Small intestine (tissue), 7 donors: ENCODE measurements around the gene BFSP1. TPM values are rescaled to one million over a fixed set of nuclear protein-coding genes. Genes with fewer than 3 reads are reported as not detected.

Source experiments
- DNase-seq, 2 donors: peaks; one replicate each; pipeline versions ENCODE4 v3.0.0 to v3.0.0-alpha.2; 2013
- FAIRE-seq: peaks from 2 replicates; lab custom pipeline; 2012; peaks lifted over from hg19 to GRCh38; lab: Jason Lieb, UNC
- H3K27ac ChIP-seq, 3 donors: one replicate each; pipeline ENCODE4 v1.5.1; 2013; ENCODE audit warnings: low read length in 2 of 3, mild to moderate bottlenecking in 2 of 3, control low read depth in 1 of 3, inconsistent platforms in 1 of 3, low read depth in 1 of 3, moderate library complexity in 1 of 3
- H3K27me3 ChIP-seq, 3 donors: one replicate each; pipeline ENCODE4 v1.6.1; 2013; ENCODE audit warnings: low read length in 3 of 3, inconsistent platforms in 1 of 3; ENCODE audit not compliant: control insufficient read depth in 3 of 3, insufficient read depth in 3 of 3
- H3K36me3 ChIP-seq, 3 donors: one replicate each; pipeline ENCODE4 v1.6.1; 2013; ENCODE audit warnings: low read length in 3 of 3, inconsistent platforms in 1 of 3, low read depth in 1 of 3, mild to moderate bottlenecking in 1 of 3, moderate library complexity in 1 of 3; ENCODE audit not compliant: control insufficient read depth in 3 of 3, insufficient read depth in 2 of 3
- H3K4me1 ChIP-seq, 3 donors: one replicate each; pipeline ENCODE4 v1.6.1; 2013; ENCODE audit warnings: low read length in 2 of 3, inconsistent platforms in 1 of 3, low read depth in 1 of 3, mild to moderate bottlenecking in 1 of 3, moderate library complexity in 1 of 3; ENCODE audit not compliant: control insufficient read depth in 3 of 3, insufficient read depth in 2 of 3
- H3K4me3 ChIP-seq, 3 donors: one replicate each; pipeline ENCODE4 v1.5.1; 2013; ENCODE audit warnings: low read length in 3 of 3, control low read depth in 1 of 3, inconsistent platforms in 1 of 3, low read depth in 1 of 3, mild to moderate bottlenecking in 1 of 3, moderate library complexity in 1 of 3
- H3K9me3 ChIP-seq, 2 donors: one replicate each; pipeline ENCODE4 v1.6.1; 2013; ENCODE audit warnings: low read depth in 1 of 2, low read length in 1 of 2; ENCODE audit not compliant: control insufficient read depth in 2 of 2, insufficient read depth in 1 of 2
- WGBS, 3 donors: extraction: QIAGEN DNeasy Blood & Tissue Kit; methylation state at CpG; one replicate each; pipeline ENCODE4 v1.1.7; 2013; 5-methylcytosine and 5-hydroxymethylcytosine counted together
- polyA plus RNA-seq, 4 donors: library from polyadenylated mRNA; stranded (reverse) in 3 of 4; unstranded in 1 of 4; fragments of 200-250 nt in 3 of 4; fragments of 120-200 nt in 1 of 4; gene quantifications; one replicate each; pipeline versions ENCODE4 v1.2.1 to v1.2.3, GENCODE V29; 2013
- donor health status: healthy with polysubstance abuse.
- donor health status: control.
- donor health status: control.
- donor health status: Bipolar disorder and iron deficiency.
- donor health status: healthy.

The BFSP1 gene
- polyA plus RNA-seq, 4 donors: 0.49 to 0.65 TPM; not detected in 2

DNA sequence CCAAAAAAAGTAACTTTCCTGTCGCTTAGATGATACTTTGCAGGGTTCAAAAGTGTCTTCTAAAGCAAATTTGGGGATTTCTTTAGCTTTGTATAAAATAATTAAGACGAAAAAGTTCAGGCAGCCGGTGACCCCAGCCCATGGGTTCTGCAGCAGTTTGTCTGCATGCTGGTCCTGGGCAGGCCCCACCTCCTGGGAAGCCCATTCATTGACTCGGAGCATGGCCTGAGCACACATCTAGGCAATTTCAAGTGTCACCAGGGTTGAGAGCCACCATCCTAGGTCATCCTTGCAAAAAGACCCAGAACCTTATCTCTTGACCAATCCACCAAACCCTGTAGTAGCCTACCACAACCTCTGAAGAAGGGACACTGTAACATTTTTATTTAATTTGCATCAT is 20.6 kb downstream of the BFSP1 start:
- Histone ChIP-seq H3K4me1 (no peaks in the 10 kb centered on the region), H3K27ac (no peak overlapping the region), H3K4me3 (no peak overlapping the region), H3K9me3 (no peaks in the 10 kb centered on the region), H3K27me3 (peaks cover 0 to 1% (median 0%) of the 10 kb centered on the region in 3 donors), H3K36me3 (no peaks in the 10 kb centered on the region)
- DNase-seq (no peak), FAIRE-seq (no peak)
- WGBS, 3 donors: 68 to 83% (median 80%) methylated on average over 4 of the region's 4 CpGs

DNA sequence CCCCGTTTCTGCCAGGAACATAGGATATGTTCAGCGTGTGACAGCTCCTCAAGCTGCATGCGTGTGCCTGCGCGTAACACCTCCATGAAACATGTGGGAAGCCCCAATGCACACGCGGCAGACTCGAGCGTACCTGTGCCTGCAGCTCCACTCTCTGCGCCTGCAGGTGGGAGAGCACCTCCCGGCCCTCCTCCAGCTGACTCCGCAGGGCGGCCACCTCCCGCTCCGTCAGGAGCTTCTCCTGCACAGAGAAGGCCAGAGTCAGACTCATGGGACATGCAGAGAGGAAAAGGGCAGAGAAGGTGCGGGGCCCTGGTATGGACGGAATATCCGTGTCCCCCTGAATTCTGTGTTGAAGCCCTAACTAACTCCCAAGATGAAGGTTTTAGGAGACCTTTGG is 22.4 kb downstream of the BFSP1 start:
- Histone ChIP-seq H3K4me1 (peaks cover 0 to 6% (median 0%) of the 10 kb centered on the region in 3 donors), H3K36me3 (no peaks in the 10 kb centered on the region), H3K27me3 (peaks cover 0 to 2% (median 0%) of the 10 kb centered on the region in 3 donors), H3K9me3 (no peaks in the 10 kb centered on the region), H3K4me3 (no peak overlapping the region), H3K27ac (no peak overlapping the region)
- FAIRE-seq (no peak), DNase-seq (no peak)
- WGBS, 3 donors: 90 to 96% (median 94%) methylated on average over 18 of the region's 18 CpGs

DNA sequence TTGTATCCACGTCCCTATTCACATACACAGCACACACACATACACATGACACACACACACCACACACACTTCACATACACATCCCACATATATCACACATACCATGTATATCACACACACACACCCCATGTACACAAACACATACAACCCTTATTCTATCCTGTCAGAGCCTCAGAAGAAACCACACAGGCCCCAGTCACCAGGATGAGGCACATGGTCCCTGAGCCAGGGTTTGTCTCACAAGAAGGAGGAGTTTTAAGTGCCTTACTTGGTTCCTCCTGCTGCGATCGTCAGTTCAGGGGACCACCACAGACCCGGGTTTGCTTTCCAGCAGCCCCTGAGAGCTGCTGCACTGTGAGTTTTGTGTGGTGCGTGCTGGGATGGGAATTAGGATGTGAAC is 23.6 kb downstream of the BFSP1 start:
- FAIRE-seq: no peak

DNA sequence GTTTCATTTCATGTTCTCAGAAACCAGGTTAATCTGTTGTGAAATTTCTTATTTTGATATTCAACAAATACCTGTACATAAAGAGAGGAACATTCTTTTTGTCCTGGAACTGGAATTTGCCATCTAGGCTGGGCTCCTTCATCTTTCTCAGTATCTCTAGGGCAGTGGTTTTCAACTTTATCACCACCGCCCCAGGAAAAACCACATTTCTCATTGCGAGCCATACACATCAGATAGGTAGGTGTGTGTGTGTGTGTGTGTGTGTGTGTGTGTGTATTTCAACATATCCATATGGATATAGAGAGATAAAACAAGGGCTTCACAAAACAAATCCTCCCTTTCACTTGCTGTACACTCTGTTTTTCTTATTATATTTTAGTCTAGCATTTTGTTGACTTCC is 24.1 kb downstream of the BFSP1 start:
- Histone ChIP-seq H3K4me3 (no peak overlapping the region), H3K36me3 (no peaks in the 10 kb centered on the region), H3K27ac (no peak overlapping the region), H3K9me3 (no peaks in the 10 kb centered on the region), H3K4me1 (peaks cover 0 to 6% (median 0%) of the 10 kb centered on the region in 3 donors), H3K27me3 (peaks cover 0 to 2% (median 0%) of the 10 kb centered on the region in 3 donors)
- no peak for FAIRE-seq
- DNase-seq: no peak
- 65 to 78% (median 78%) methylated on average over 2 of the region's 2 CpGs for WGBS, 3 donors

More for the DNA sequence above, 23.6 kb downstream of the BFSP1 start:
- Histone ChIP-seq H3K9me3 (no peaks in the 10 kb centered on the region), H3K27me3 (peaks cover 0 to 2% (median 0%) of the 10 kb centered on the region in 3 donors), H3K4me3 (no peak overlapping the region), H3K36me3 (no peaks in the 10 kb centered on the region), H3K4me1 (peaks cover 0 to 6% (median 0%) of the 10 kb centered on the region in 3 donors), H3K27ac (no peak overlapping the region)
- 88 to 92% (median 90%) methylated on average over 5 of the region's 5 CpGs for WGBS, 3 donors
- DNase-seq: no peak

DNA sequence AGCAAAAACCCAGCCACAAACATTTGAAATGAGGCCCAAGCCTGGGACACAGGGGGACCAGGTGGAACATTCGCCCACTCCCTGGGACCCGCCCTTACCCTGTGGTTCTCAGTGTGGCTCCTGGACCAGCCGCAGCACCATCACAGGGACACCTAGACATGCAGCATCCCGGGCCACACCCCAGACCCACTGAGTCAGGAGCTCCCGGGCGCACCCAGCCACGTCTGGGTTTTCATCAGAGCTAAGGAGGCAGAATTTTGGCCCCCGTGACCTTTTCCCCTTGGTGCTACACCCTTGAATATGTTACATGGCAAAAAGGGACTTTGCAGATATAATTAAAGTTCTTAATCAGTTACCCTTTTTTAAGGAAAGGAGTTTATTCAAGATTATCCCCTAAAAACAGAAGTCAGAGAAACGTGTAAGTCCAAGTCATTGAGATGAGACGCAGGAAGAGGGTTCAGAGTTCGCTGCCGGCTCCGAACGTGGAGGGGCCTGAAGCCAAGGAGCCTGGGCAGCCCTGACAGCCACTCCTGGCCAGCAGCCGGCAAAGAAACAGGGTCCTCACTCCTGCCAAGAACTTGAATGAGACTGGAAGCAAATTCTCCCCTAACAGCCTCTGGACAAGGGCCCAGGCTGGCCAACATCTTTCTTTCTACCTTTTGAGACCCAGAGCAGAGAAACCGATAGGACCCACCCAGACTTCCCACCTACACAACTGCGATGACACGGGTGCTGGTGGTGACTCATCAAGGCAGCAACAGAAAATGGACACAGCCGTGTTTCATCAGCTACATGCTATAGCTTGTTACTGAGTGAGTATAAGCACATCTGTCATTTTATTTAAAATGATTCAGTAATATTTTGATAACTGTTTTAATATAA is 25.3 kb downstream of the BFSP1 start:
- 58 to 67% (median 65%) methylated on average over 19 of the region's 19 CpGs for WGBS, 3 donors
- peaks cover 0 to 6% (median 0%) of the 10 kb centered on the region in 3 donors for H3K4me1 ChIP-seq
- no peaks in the 10 kb centered on the region for H3K9me3 ChIP-seq
- DNase-seq (peak in 1 of 2 donors; percentile 8), FAIRE-seq (no peak)
- no peaks in the 10 kb centered on the region for H3K36me3 ChIP-seq
- peak overlapping the region in 1 of 3 donors; percentile 44 for H3K4me3 ChIP-seq
- no peak overlapping the region for H3K27ac ChIP-seq
- H3K27me3 ChIP-seq: peaks cover 0 to 2% (median 0%) of the 10 kb centered on the region in 3 donors

DNA sequence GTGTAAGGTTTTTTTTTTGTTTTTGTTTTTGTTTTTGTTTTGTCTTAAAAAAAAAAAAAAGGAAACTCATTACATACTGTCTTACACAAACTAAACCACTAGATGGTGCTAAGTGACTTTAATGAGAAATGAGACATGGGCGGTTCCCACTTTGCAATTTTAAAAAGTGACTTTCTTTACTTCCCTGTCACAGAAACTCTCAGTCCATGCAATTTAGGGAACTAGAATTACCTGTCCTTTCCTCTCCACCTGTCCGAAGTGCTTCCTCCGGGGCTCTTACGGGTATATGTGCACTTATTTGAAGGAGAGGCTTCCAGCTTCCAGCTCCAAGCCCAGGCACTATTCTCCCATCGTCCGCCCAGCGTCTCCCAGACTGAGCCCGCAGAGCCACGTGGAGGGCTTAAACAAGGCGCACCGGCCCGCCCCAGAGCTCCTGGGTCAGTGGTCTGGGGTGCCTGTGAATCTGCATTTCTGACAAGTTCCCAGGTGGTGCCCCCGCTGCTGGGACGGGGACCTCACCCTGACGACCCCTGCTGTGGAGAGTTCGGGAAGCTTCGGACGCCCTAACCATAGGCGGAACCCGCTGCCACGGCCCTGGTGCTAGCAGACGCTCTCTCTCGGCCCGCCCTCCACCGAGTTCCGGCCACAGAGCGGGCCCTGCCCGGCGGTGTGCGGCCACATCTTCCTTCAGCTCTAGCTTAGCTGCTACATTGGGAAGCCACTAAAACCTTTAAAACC is 26.1 kb downstream of the BFSP1 start:
- H3K27ac ChIP-seq: no peak overlapping the region
- DNase-seq: peak; percentile 67 to 69
- no peaks in the 10 kb centered on the region for H3K9me3 ChIP-seq
- H3K27me3 ChIP-seq: peaks cover 0 to 2% (median 0%) of the 10 kb centered on the region in 3 donors
- H3K4me3 ChIP-seq: peak overlapping the region; percentile 26 to 44 (median 36)
- peaks cover 0 to 6% (median 0%) of the 10 kb centered on the region in 3 donors for H3K4me1 ChIP-seq
- FAIRE-seq: peak; percentile 36
- no peaks in the 10 kb centered on the region for H3K36me3 ChIP-seq
- 0 to 1% (median 1%) methylated on average over 28 to 30 of the region's 30 CpGs for WGBS, 3 donors

DNA sequence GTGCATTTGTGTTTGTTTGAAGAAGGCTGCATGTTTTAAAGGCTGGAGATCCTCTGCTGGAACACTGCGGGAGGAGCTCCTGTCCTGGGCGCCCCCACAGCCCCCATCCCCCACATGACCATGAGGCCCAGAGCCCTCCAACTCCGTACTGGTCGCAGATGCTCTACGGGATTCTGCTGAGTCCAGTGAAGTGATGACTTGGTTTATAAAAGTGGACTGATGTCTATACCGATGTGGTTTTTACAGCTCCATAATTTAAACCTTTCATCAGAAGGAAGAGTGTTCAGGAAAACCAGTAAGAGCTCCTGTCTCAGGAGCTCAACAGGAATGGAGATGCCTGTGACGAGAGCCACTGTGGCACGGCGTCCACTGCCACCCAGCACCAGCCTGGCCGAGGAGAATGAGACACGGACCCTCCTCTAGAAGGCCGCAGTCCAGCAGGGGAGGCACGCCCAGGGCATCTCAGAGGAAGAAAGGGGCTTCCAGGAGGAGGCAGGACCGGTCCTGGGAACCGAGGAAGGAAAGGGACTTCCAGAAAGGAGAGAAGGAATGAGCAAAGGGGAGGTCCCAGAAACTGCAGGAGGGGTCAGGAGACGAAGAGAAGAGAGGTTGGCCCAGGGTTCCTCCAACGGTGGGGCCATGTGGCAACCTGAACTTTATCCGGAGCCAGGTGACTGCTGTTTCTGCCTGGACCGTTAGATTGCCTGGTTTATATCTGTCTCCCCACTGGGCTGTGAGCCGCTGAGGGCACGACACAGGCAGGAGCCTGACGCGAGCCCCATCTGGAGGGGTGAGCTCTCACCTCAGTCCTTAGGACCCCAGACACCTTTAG is 26.9 kb downstream of the BFSP1 start:
- no peaks in the 10 kb centered on the region for H3K36me3 ChIP-seq
- peaks cover 0 to 6% (median 0%) of the 10 kb centered on the region in 3 donors for H3K4me1 ChIP-seq
- no peak overlapping the region for H3K27ac ChIP-seq
- 38 to 47% (median 41%) methylated on average over 23 of the region's 23 CpGs for WGBS, 3 donors
- DNase-seq (peak in 1 of 2 donors; percentile 9), FAIRE-seq (no peak)
- H3K9me3 ChIP-seq: no peaks in the 10 kb centered on the region
- H3K27me3 ChIP-seq: peaks cover 0 to 2% (median 0%) of the 10 kb centered on the region in 3 donors
- peak overlapping the region in 1 of 3 donors; percentile 44 for H3K4me3 ChIP-seq
